ENCODE results near the gene CAPN5. TPM values are rescaled to one million over a fixed set of nuclear protein-coding genes. Genes with fewer than 3 reads are reported as not detected.

Gene CAPN5
- total RNA-seq, 1 donor from 2014 or later: 5.1 TPM

DNA sequence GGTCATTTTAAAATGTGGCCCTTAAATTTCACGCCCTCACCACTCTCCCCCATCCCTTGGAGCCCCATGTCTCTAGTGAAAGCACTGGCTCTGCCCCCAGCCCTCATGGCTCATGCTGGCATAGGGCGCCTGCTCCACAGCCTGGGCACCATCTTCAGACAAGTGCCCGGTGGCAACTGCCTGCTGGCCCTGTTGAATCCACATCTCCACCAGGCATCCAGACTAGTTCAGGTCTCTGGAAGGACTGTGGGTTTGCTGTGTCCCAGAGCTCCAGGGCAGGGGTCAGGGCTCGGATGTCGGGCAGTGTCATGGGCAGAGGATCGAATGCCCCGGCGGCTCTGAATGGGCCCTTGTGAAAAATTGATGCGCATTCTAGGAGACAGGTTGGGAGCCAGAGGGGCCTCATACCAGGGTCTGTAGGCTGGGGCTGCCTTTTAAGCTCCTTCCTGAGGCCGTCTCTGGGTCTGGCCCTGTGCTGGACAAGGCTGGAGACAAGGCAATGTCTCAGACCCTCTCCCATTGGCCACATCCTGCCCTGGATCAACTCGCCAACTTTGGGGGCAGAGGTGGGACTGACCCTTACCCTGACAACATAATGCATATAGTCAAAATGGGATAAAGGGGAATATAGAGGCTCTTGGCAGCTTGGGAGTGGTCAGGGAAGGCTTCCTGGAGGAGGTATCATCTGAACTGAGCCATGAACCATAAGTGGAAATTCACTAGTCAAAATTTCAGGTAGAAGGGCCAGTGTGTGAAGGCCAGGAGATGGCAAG is 62.5 kb downstream of the CAPN5 start:
- no peak for DNase-seq (ENCODE audit: low spot score)

DNA sequence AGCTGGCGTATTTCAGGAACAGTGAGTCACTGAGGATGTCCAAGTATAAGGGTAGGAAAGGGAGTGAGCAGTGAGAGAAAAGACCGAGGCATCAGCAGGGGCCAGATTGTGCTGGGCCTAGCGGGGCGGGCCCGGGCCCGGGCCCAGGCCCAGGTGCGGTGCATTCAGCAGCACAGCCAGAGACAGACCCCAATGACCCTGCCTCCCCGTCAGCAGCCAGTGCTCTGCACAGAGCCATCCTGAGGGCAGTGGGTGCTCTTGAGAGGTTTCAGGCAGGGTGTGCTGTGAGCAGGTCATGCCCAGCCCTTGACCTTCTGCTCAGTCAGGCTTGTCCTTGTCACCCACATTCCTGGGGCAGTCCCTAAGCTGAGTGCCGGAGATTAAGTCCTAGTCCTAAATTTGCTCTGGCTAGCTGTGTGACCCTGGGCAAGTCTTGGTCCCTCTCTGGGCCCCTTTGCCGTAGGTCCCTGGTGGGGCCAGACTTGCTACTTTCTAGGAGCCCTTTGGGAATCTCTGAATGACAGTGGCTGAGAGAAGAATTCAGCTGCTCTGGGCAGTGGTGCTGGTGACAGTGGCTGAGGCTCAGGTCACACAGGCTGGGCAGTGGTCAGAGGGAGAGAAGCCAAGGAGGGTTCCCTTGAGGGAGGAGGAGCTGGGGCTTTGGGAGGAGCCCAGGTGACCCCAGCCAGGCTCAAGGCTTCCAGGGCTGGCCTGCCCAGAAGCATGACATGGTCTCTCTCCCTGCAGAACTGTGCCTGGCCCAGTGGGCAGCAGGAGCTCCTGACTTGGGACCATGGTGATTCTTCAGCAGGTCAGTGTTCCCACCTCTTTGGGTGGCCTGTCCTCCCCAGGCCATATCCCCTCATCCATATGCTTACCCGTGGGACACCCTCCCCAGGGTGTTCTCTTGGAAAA is 63.3 kb downstream of the CAPN5 start:
- no peak for DNase-seq (ENCODE audit: low spot score)

DNA sequence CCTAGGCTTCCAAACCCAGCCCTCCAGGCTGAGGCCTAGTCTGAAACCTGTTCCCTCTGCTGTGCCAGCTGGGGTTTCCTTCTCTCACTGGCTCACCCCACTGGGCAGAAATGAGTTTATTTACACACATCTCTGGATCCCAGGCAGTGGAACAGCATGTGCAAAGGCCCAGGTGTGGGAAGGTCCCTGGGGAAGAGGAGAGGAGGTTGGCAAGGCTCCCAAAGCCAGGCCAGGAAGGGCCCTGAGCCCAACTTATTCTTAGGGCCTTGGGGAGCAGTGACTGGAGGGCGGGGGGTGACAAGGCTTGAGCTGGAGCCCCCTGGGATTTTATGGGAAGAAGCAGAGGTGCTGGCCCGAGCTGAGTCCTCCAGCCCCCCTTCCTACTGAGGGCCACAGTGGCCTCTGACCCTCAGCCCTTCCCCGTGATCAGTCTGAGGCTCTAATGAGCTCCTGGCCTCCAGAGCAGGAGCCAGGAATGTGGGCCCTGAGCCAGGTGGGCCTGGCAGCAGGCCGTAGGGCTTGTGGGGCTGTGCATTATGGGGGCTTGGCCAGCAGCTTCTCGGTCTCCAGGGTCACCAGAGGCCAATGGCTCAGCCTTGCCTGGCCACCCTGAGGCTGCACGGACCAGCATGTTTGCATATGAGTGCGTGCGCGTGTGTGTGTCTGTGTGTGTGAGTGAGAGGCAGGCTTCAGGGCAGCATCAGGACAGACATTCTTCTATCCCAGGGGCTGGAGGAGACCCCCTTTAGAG is 64.2 kb downstream of the CAPN5 start:
- no peak for DNase-seq (ENCODE audit: low spot score)

DNA sequence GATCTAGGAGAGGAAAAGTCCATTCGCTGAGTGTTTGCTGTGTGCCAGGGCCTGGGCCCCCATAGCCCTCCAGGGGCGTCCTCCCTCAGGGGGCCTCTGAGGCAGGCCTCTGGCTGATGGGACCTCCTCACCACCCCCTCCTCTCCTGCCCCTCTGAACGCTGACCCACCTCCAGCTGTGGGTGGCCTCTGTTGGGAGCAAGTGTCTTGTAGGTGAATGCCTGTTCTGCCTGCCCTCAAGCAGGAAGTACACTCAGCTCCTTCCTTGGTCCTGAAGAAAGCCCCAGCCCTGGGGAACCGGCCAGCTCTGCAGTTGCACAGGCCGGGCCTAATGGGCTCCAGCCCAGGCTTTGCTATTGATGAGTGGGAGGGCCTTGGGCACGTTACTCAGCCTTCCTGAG is 64.8 kb downstream of the CAPN5 start:
- no peak for DNase-seq (ENCODE audit: low spot score)

DNA sequence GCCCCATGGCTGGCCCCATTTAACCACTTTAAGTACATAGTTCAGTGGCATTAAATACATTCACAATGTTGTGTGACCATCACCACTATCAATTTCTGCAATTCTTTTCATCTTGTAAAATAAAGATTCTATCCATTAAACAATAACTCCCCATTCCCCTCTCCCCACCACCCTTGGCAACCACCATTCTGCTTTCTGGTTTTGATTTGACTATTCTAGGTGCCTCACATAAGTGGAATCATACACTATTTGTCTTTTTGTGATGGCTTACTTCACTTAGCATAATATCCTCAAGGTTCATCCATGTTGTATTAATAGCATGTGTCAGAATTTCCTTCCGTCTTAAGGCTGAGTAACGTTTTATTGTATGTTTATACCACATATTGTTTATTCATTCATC is 68.3 kb downstream of the CAPN5 start:
- no peak for DNase-seq (ENCODE audit: low spot score)

DNA sequence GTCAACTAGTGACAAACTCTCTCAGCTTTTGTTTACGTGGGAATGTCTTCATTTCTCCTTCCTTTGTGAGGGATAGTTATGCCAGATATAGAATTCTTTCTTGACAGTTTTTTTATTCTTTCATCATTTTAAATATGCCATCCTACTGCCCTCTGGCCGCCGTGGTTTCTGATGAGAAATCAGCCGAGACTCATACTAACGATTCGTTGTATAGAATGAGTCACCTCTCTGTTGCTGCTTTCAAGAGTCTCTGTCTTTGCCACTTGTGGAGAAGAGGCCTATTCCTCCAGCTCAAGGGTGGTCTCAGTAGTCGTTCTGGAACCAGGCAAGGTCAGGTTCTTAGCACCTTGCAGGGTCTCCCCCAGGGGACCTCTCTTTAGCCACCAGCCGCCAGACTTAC is 69.3 kb downstream of the CAPN5 start:
- DNase-seq (ENCODE audit: low spot score): no peak

DNA sequence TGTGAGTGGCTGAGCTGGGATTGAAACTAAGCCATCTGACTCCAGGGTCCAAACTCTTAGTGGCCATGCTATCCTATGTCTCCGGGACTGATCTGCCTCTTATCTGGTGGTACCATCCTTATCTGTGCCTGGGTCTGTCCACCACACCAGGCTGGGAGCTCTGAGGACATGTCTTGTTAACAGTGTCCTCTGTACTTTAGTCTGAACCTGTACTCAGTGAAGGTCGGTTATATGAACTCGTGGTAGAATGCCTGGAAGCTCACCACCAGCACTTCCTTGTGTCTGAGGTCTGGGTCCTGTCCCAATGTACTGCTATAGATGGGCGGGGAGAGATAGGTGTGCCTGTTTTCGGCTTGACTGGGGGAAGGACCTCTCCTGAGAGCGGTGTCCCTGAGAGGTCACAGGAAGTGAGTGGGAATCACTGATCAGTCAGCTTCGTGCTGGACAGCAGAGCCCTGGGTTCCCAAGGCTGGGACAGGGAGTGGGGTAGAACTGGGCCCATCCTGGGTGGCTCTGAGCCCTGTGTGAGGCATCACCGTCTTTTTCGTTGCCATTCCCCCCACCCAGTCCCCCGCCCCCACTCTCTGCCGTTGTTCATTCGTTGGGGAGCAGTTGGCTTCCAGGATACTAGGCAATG is 70.1 kb downstream of the CAPN5 start:
- DNase-seq (ENCODE audit: low spot score): no peak

DNA sequence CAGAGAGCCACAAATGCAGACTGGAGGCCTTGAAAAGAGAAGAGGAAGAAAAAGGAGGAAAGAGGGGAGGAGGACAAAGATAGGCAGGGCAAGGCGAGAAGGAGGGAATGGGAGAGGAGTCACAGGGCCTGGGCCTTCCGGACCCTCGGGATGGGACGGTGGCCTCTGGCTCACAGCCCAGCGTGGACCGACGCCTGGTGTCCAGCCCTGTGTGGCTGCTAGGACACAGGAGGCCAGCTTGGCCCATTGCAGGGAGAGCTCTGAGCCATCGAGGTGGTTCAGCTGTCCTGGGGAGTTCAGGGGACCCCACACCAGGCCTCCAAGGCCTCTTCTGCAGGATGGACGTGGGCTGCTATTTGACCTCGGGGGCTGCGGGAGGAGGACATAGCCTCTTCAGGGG is 70.7 kb downstream of the CAPN5 start:
- no peak for DNase-seq (ENCODE audit: low spot score)

DNA sequence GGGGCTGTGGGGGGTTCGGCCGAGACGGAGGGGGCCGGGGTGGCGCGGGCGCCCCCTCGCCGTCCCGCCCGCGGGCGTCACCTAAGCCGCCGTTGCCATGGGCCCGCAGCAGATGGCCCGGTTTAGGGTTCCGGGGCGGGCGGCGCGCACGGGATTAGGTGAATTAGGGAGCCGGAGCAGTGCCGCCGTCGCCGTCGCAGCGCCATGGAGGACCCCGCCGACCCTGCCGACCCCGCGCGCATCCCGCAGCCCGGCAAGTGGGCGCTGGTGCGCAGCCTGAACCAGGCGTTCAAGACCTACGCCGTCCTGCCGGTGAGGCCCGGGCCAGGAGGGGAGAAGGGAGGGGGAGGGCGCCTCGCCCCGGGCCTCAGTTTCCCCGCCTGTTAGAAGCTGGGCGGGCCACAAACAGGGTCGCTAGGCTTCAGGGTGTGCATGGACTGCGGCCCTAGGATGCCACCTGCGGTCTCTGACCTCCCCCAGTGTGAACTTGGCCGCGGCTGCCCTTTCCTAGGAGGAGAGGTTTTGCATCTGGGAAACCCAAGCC is 71.4 kb downstream of the CAPN5 start:
- DNase-seq (ENCODE audit: low spot score): no peak

DNA sequence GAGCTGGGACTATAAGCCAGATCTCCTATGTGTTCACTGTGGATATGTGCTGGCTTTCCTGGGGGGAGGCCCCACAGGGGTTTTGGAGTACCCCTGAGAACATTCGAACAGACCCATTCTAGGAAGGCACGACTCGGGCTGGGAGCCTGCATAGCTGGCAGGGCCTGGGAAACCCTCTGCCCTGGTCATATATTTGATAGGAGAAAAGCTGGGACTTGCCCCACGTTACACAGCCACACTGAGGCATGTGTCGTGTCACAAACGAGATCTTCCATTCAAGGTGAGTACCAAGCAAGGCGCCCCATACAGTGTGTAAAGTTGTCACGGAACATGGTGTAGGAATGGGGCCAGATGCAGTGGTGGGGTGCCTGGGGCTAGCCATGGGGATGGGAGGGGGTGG is 72.4 kb downstream of the CAPN5 start:
- DNase-seq (ENCODE audit: low spot score): no peak

DNA sequence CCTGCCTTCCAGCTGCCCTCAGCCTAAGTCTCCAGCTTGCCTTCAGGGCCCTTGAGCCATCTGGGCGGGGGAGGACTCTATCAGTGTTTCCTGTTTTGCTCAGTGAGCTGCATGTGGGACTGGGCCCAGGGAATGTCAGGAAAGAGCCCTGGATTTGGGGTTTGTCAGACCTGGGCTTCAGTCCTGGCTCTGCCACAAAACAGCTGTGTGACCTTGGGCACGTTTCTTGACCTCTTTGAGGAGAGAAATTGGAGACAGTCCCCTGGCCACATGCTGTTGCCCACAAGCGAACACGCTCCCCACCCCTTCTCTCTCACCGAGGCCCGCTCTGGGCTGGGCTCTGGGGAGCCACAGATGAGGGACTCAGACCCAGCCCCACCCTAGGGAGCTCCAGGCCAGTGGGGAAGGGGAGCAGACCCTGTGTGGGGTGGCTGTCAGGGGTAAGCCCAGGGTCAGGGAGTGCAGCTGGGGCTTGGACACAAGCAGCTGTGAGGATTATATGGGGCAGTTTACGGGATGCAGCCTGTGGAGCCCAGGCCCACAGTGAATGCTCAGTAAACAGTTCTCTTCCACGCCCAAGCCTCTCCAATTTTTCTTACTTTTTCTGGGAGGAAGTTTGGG is 73.6 kb downstream of the CAPN5 start:
- DNase-seq (ENCODE audit: low spot score): no peak

DNA sequence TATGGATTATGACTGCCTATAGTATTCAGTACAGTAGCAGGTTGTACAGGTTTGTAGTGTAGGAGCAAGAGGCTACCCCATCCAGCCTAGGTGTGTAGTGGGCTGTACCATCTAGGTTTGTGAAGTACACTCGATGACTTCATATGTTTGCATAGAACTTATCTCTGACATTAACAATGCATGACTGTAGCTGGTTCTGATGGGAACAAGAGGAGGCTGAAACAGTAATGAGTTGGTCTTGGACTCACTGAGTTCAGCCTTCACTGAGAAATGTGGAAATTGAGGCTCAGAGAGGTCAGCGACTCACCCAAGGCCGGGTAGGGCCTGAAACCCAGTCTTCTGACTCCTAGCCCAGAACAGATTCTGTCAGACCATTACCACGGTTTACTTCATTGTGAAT is 74.3 kb downstream of the CAPN5 start:
- DNase-seq (ENCODE audit: low spot score): no peak

DNA sequence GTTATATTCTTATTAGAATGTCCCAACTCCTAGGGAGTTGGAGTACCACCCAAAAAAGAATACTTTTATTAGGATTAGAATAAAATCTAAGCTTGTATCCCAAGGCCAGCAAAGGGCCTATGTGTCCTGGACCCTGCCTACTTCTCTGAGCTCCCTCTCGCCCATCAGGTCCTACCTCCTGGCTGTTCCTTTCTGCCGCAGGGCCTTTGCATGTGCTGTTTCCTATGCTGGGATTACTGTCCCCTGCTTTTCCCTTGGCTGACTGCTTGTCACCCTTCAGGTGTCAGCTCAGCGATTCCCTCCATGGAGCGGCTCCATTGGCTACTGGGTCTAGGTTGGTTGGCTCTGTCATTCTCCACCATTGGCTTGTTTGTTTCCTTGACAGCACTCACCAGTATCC is 74.7 kb downstream of the CAPN5 start:
- no peak for DNase-seq (ENCODE audit: low spot score)

DNA sequence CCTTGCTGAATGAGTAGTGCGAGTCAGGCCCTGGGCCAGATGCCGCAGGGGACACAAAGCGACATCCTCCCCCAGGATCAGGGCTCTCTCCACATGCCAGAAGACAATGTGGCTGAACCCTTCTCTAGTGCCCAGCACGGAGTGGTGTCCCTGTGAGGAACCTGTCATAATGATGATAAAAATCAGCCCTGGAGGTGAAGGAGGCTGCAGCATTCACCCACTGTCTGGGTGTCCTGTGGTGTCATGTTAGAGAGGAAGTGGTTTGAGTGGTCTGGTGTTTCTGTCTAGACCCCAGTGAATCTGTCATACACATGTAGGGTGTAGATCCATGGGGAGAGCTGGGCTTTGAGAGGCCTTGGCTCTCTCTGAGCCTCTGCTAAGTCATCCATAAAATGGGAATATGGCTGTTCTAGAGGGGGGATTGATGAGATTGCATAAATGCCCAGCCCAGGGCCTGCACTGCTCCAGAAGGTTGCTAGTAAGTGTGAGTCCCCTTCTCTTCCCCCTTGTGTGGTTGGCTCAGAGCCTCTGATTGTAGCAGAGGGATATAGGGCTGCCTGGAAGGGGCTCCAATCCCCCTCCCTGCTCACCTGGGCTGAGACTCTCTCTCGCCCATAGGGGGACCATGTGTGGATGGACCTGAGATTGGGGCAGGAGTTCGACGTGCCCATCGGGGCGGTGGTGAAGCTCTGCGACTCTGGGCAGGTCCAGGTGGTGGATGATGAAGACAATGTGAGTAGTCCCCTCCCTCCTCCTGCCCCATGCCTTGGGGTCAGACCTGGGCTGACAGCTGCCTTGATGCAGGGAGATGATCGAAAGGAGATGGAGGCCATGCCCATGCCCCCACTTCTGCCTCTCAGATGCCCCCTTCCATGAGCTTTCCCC is 75.6 kb downstream of the CAPN5 start:
- no peak for DNase-seq (ENCODE audit: low spot score)

DNA sequence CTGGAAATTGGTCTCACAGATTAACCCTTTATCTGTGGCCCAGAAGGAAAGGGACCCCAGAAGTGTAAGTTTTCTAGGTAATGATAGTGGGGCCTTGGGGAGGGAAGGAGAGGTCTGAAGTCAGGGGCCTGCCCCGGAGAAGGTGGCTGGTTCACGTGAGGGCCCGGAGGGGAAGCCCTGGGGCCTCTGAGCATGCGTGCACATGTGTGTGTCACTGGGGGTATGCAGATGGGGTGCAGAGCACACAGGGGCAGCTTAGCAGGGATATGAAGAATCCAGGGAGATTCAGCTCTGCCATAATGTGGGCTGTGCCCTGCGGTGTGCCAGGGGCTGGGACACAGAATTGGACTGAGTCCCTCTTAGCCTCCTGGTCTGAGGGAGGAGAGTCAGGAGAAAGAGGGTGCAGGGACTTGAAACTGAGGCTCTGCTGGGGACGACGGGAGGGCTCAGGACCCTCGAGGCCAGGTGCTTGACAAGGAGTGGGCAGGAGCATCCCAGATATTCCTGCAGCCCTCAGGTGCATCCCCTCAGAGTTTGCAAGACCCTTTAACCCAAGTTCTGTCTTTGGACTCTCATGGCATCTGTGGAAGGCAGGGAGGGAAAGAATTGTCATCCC is 76.7 kb downstream of the CAPN5 start:
- no peak for DNase-seq (ENCODE audit: low spot score)

DNA sequence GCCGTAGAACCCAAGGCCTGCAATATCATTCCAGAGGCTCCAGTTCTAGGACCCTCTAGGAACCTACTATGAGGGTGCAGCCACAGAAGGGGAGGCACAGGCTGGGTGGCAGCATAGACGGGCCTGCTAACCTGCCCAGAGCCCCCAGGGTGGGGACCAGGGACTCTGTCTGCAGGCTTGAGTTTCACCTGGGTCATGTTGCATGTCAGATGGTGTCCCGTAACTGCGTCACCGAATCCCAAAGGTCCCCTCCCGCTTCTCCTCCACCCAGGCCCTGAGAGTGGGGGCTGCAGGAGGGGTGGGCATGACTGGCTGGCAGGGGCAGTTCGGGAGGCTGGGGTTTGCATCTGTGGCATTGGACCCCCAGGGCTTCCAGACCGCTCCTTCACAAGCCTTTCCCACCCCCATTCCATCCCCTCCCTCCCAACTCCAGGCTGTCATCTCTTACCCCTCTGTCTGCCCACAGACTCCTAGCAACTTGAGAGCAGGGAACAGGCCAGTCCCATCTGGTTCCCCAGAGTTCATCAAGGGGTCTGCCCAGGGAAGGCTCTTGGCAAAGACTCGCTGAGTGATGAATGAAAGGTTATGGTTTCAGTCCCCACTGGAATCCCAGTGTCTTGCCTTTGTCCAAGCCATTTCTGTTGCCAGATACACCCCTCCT is 77.6 kb downstream of the CAPN5 start:
- DNase-seq (ENCODE audit: low spot score): no peak

DNA sequence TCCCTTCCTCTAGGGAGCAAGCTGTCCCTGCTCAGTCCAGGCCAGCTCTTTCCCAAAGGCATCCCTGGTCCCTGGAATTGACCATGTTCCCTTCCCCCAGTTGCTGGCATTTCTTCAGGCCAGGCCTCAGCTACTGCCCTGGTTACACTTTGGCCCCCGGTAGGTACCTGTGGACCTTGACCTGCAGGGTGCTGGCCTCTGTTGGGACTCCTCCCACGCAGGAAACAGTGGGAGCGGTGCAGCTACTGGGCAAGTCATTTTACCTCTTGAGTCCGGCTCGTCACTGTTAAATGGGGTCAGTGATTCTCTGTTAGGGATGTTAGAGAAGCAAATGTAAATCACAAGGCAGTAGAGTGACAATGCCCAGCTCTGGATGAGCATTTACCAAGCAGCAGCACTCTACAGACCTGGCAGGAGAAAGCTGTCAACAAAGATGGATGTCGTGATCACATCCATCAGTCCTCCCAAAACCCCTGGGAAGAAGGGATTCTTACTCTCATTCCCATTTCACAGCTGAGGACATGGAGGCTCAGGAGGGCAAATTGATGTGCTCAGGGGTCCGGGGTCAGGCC is 78.2 kb downstream of the CAPN5 start:
- no peak for DNase-seq (ENCODE audit: low spot score)
